Measurements from ENCODE around the gene MYO1D. TPM values are rescaled to one million over a fixed set of nuclear protein-coding genes. Genes with fewer than 3 reads are reported as not detected.

MYO1D gene
- total RNA-seq, 1 experiment from 2014 or later = 206 TPM

GRCh38 chr17:32461853-32462617, 414.9 kb downstream of the MYO1D start:
- ChIA-PET POLR2A (no interaction called here), CTCF (interaction anchor here (0.6 to 1.0 kb wide), 4 partner anchors 16 to 256 kb away, joined by 3 to 5 read pairs (median 4); no protein-coding TSS in a partner anchor)
- H3K27me3 Mint-ChIP-seq (ENCODE audit: insufficient read depth, unreplicated experiment) = no peaks in the 10 kb centered on the region
- TF ChIP-seq CTCF (IDR thresholded peaks at IDR 0.05; ENCODE audit: insufficient read depth in 1 of 2, low read depth in 1 of 2, low read length in 1 of 2, severe bottlenecking in 1 of 2, unreplicated experiment in 1 of 2) = peak; percentile 62 to 70
- peaks cover 87% of the 10 kb centered on the region for H3K36me3 Mint-ChIP-seq (ENCODE audit: insufficient read depth, unreplicated experiment)
- H3K4me3 Mint-ChIP-seq (ENCODE audit: unreplicated experiment) = no peak overlapping the region
- intact Hi-C loops (cut with micrococcal nuclease; ENCODE audit: unreplicated experiment) = no loop called here
- no peak overlapping the region for H3K27ac Mint-ChIP-seq (ENCODE audit: unreplicated experiment)
- no TSS peak for BruUV-seq (replicated peaks)
- no peaks in the 10 kb centered on the region for H3K9me3 Mint-ChIP-seq (ENCODE audit: unreplicated experiment)
- no peaks in the 10 kb centered on the region for H3K4me1 Mint-ChIP-seq (ENCODE audit: low read depth, unreplicated experiment)
- H3K4me3 ChIP-seq (ENCODE audit: low read depth, low read length) = no peak overlapping the region
- H3K9me3 ChIP-seq = no peaks in the 10 kb centered on the region
- no peaks in the 10 kb centered on the region for H3K4me1 ChIP-seq
- no peaks in the 10 kb centered on the region for H3K27me3 ChIP-seq (replicated peaks; ENCODE audit: control insufficient read depth, insufficient read depth, low read length)
- peaks cover 3% of the 10 kb centered on the region for H3K36me3 ChIP-seq (ENCODE audit: control insufficient read depth, insufficient read depth, low read length)
- peak; percentile 61 to 74 for DNase-seq

GRCh38 chr17:32461498-32461852, 415.4 kb downstream of the MYO1D start:
- intact Hi-C loops (cut with micrococcal nuclease; ENCODE audit: unreplicated experiment) = no loop called here
- Mint-ChIP-seq H3K4me1 (ENCODE audit: low read depth, unreplicated experiment) (no peaks in the 10 kb centered on the region), H3K27me3 (ENCODE audit: insufficient read depth, unreplicated experiment) (no peaks in the 10 kb centered on the region), H3K9me3 (ENCODE audit: unreplicated experiment) (no peaks in the 10 kb centered on the region), H3K4me3 (ENCODE audit: unreplicated experiment) (no peak overlapping the region), H3K27ac (ENCODE audit: unreplicated experiment) (no peak overlapping the region), H3K36me3 (ENCODE audit: insufficient read depth, unreplicated experiment) (peaks cover 87% of the 10 kb centered on the region)
- no peak for DNase-seq
- H3K9me3 ChIP-seq = no peaks in the 10 kb centered on the region
- BruUV-seq (replicated peaks) = no TSS peak
- H3K4me1 ChIP-seq = no peaks in the 10 kb centered on the region
- H3K27me3 ChIP-seq (replicated peaks; ENCODE audit: control insufficient read depth, insufficient read depth, low read length) = no peaks in the 10 kb centered on the region
- CTCF ChIA-PET = interaction anchor here (0.6 kb wide), 2 partner anchors 65 to 256 kb away, joined by 3 to 5 read pairs; no protein-coding TSS in a partner anchor
- H3K36me3 ChIP-seq (ENCODE audit: control insufficient read depth, insufficient read depth, low read length) = peaks cover 3% of the 10 kb centered on the region
- TF ChIP-seq CTCF (IDR thresholded peaks at IDR 0.05; ENCODE audit: insufficient read depth in 1 of 2, low read depth in 1 of 2, low read length in 1 of 2, severe bottlenecking in 1 of 2, unreplicated experiment in 1 of 2) = no peak
- H3K4me3 ChIP-seq (ENCODE audit: low read depth, low read length) = no peak overlapping the region
- POLR2A ChIA-PET = no interaction called here

GRCh38 chr17:32460054-32460453, 416.9 kb downstream of the MYO1D start:
- H3K27me3 ChIP-seq (replicated peaks; ENCODE audit: control insufficient read depth, insufficient read depth, low read length) = no peaks in the 10 kb centered on the region
- no peaks in the 10 kb centered on the region for H3K27me3 Mint-ChIP-seq (ENCODE audit: insufficient read depth, unreplicated experiment)
- no peak overlapping the region for H3K4me3 Mint-ChIP-seq (ENCODE audit: unreplicated experiment)
- ChIA-PET POLR2A (no interaction called here), CTCF (no interaction called here)
- peaks cover 3% of the 10 kb centered on the region for H3K36me3 ChIP-seq (ENCODE audit: control insufficient read depth, insufficient read depth, low read length)
- no peak overlapping the region for H3K27ac Mint-ChIP-seq (ENCODE audit: unreplicated experiment)
- no peak for TF ChIP-seq CTCF (IDR thresholded peaks at IDR 0.05; ENCODE audit: insufficient read depth in 1 of 2, low read depth in 1 of 2, low read length in 1 of 2, severe bottlenecking in 1 of 2, unreplicated experiment in 1 of 2)
- H3K4me1 Mint-ChIP-seq (ENCODE audit: low read depth, unreplicated experiment) = no peaks in the 10 kb centered on the region
- H3K9me3 ChIP-seq = no peaks in the 10 kb centered on the region
- intact Hi-C loops (cut with micrococcal nuclease; ENCODE audit: unreplicated experiment) = no loop called here
- H3K9me3 Mint-ChIP-seq (ENCODE audit: unreplicated experiment) = no peaks in the 10 kb centered on the region
- H3K4me1 ChIP-seq = no peaks in the 10 kb centered on the region
- DNase-seq = no peak
- H3K36me3 Mint-ChIP-seq (ENCODE audit: insufficient read depth, unreplicated experiment) = peaks cover 87% of the 10 kb centered on the region
- no peak overlapping the region for H3K4me3 ChIP-seq (ENCODE audit: low read depth, low read length)
- no TSS peak for BruUV-seq (replicated peaks)
